Caco-2 (cell line): ENCODE measurements around the gene SKIC8. TPM values are rescaled to one million over a fixed set of nuclear protein-coding genes. Genes with fewer than 3 reads are reported as not detected.

Source experiments
- BruUV-seq: library from RNA; stranded (reverse); fragments of 400-500 nt; replicated peaks from 2 replicates; lab custom pipeline; 2021; lab: Mats Ljungman, UMichigan
- CTCF ChIA-PET: fragments of 300-600 bp; sonication (Branson Sonifier 250); formaldehyde crosslinking; loops from one replicate; lab custom pipeline; 2022; ENCODE audit warnings: antibody characterized with exemption; lab: Charles Lee
- POLR2A ChIA-PET: fragments of 300-600 bp; sonication (Branson Sonifier 250); formaldehyde crosslinking; loops from one replicate; lab custom pipeline; 2022; ENCODE audit warnings: antibody characterized with exemption; lab: Charles Lee
- DNase-seq, 2 experiments: peaks; one replicate each; pipeline versions ENCODE4 v3.0.0 to v3.0.0-alpha.2; 2020 to 2022
- H3K27me3 ChIP-seq: replicated peaks from 2 replicates; pipeline ENCODE4 v1.6.0; 2011; ENCODE audit warnings: low read length; ENCODE audit not compliant: control insufficient read depth, insufficient read depth
- H3K36me3 ChIP-seq: 2 replicates; pipeline ENCODE4 v1.5.1; 2011; ENCODE audit warnings: low read length; ENCODE audit not compliant: control insufficient read depth, insufficient read depth
- H3K4me1 ChIP-seq: fragments of 250-450 bp; sonication (Bioruptor Pico); 2 replicates; pipeline ENCODE4 v1.5.1; 2020; ENCODE audit warnings: mild to moderate bottlenecking
- H3K4me3 ChIP-seq: 2 replicates; pipeline ENCODE4 v1.5.1; 2011; ENCODE audit warnings: low read depth, mild to moderate bottlenecking, control low read depth, low read length
- H3K9me3 ChIP-seq: fragments of 250-450 bp; sonication (Bioruptor Pico); 2 replicates; pipeline ENCODE4 v1.5.1; 2020; ENCODE audit warnings: mild to moderate bottlenecking, moderate library complexity
- H3K27ac Mint-ChIP-seq: one replicate; pipeline ENCODE4 v1.8.0; 2022; ENCODE audit warnings: mixed read lengths; ENCODE audit not compliant: unreplicated experiment
- H3K27me3 Mint-ChIP-seq: one replicate; pipeline ENCODE4 v1.8.0; 2022; ENCODE audit warnings: mixed read lengths; ENCODE audit not compliant: insufficient read depth, unreplicated experiment
- H3K36me3 Mint-ChIP-seq: one replicate; pipeline ENCODE4 v1.8.0; 2022; ENCODE audit warnings: mild to moderate bottlenecking, mixed read lengths; ENCODE audit not compliant: insufficient read depth, unreplicated experiment
- H3K4me1 Mint-ChIP-seq: one replicate; pipeline ENCODE4 v1.8.0; 2022; ENCODE audit warnings: low read depth, mixed read lengths; ENCODE audit not compliant: unreplicated experiment
- H3K4me3 Mint-ChIP-seq: one replicate; pipeline ENCODE4 v1.8.0; 2022; ENCODE audit warnings: mild to moderate bottlenecking, moderate library complexity, mixed read lengths; ENCODE audit not compliant: unreplicated experiment
- H3K9me3 Mint-ChIP-seq: one replicate; pipeline ENCODE4 v1.8.0; 2022; ENCODE audit warnings: mixed read lengths; ENCODE audit not compliant: unreplicated experiment
- intact Hi-C: fragments of 100-400 bp; cut with micrococcal nuclease; formaldehyde crosslinking; loops from one replicate; pipeline ENCODE4 v1.10.0; 2022; ENCODE audit not compliant: unreplicated experiment
- total RNA-seq: library from RNA; stranded (reverse); gene quantifications from 2 replicates; pipeline ENCODE4 v1.2.3, GENCODE V29; 2022
- TF ChIP-seq, protein P1 (sequence below), 2 experiments: fragments of 200-600 bp in 1 of 2; IDR thresholded peaks; 1 replicate in 1 of 2; 2 replicates in 1 of 2; pipeline versions ENCODE4 v1.5.1 to v1.8.0; 2011 to 2022; ENCODE audit warnings: antibody characterized with exemption in 1 of 2, control low read depth in 1 of 2, inconsistent platforms in 1 of 2, low read depth in 1 of 2, low read length in 1 of 2, mild to moderate bottlenecking in 1 of 2, moderate library complexity in 1 of 2; ENCODE audit not compliant: insufficient read depth in 1 of 2, severe bottlenecking in 1 of 2, unreplicated experiment in 1 of 2

The SKIC8 gene
- total RNA-seq, 1 experiment from 2014 or later, result 45.7 TPM

DNA sequence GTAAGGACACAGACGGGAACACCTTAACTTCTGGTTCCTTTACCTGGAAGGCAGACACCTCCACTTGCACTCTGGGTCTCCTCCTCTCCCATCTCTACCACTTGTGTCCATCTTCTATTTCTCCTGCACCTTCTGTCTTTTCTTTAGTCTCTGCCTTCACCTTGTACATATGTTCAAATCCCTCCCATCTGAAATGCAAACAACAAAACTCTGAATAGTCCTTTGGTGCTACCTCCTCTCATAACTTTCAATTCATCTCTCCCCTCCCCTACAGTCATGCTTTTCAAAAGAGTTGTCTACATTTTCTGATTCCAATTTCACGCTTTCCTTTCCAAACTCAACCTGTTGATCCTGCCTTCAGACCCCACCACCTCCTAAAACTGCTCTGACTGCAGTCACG, 35.4 kb upstream of the SKIC8 start:
- Histone ChIP-seq H3K4me1 (no peaks in the 10 kb centered on the region), H3K36me3 (no peaks in the 10 kb centered on the region), H3K4me3 (no peak overlapping the region), H3K27me3 (no peaks in the 10 kb centered on the region), H3K9me3 (no peaks in the 10 kb centered on the region)
- ChIA-PET CTCF (no interaction called here), POLR2A (no interaction called here)
- Mint-ChIP-seq H3K27me3 (no peaks in the 10 kb centered on the region), H3K27ac (no peak overlapping the region), H3K4me3 (no peak overlapping the region), H3K4me1 (peaks cover 6% of the 10 kb centered on the region), H3K36me3 (no peaks in the 10 kb centered on the region), H3K9me3 (no peaks in the 10 kb centered on the region)
- DNase-seq, result no peak
- BruUV-seq, result no TSS peak
- intact Hi-C loops, result loop anchor here (5.0 kb wide), 1 partner anchor 37 kb away; no protein-coding TSS in a partner anchor
- TF ChIP-seq, protein P1, sequence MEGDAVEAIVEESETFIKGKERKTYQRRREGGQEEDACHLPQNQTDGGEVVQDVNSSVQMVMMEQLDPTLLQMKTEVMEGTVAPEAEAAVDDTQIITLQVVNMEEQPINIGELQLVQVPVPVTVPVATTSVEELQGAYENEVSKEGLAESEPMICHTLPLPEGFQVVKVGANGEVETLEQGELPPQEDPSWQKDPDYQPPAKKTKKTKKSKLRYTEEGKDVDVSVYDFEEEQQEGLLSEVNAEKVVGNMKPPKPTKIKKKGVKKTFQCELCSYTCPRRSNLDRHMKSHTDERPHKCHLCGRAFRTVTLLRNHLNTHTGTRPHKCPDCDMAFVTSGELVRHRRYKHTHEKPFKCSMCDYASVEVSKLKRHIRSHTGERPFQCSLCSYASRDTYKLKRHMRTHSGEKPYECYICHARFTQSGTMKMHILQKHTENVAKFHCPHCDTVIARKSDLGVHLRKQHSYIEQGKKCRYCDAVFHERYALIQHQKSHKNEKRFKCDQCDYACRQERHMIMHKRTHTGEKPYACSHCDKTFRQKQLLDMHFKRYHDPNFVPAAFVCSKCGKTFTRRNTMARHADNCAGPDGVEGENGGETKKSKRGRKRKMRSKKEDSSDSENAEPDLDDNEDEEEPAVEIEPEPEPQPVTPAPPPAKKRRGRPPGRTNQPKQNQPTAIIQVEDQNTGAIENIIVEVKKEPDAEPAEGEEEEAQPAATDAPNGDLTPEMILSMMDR (IDR thresholded peaks at IDR 0.05; ENCODE audit: insufficient read depth in 1 of 2, low read depth in 1 of 2, low read length in 1 of 2, severe bottlenecking in 1 of 2, unreplicated experiment in 1 of 2), result no peak

DNA sequence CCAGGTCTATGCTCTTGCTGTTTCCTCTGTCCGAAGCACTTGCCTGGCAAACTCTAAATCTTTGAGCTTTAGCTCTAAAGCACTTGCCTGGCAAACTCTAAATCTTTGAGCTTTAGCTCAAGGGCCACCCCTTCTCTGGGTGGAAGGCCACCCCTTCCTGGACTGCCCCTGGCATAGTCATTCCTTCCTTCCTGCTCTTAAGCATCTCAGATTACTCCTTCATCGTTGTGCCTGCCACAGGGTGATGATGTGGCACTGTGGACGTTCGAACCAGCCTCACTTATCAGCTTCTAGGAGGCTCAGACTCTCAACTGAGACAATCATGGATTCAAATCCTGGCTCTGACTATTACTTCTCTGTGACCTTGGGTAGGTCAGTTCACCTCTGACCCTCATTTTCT, 30.2 kb upstream of the SKIC8 start:
- Mint-ChIP-seq H3K27ac (no peak overlapping the region), H3K4me3 (no peak overlapping the region), H3K4me1 (peaks cover 8% of the 10 kb centered on the region), H3K27me3 (no peaks in the 10 kb centered on the region), H3K9me3 (no peaks in the 10 kb centered on the region), H3K36me3 (no peaks in the 10 kb centered on the region)
- no peaks in the 10 kb centered on the region for H3K27me3 ChIP-seq
- ChIA-PET POLR2A (interaction anchor here (0.6 kb wide), 1 partner anchor 30 kb away, joined by 4 read pairs; the partner anchor contains the start of gene SKIC8), CTCF (no interaction called here)
- H3K4me1 ChIP-seq, result peaks cover 11% of the 10 kb centered on the region
- no peaks in the 10 kb centered on the region for H3K36me3 ChIP-seq
- no TSS peak for BruUV-seq
- no peak overlapping the region for H3K4me3 ChIP-seq
- H3K9me3 ChIP-seq, result no peaks in the 10 kb centered on the region
- DNase-seq, result no peak
- TF ChIP-seq, protein P1 (IDR thresholded peaks at IDR 0.05; ENCODE audit: insufficient read depth in 1 of 2, low read depth in 1 of 2, low read length in 1 of 2, severe bottlenecking in 1 of 2, unreplicated experiment in 1 of 2), result no peak
- intact Hi-C loops, result no loop called here

DNA sequence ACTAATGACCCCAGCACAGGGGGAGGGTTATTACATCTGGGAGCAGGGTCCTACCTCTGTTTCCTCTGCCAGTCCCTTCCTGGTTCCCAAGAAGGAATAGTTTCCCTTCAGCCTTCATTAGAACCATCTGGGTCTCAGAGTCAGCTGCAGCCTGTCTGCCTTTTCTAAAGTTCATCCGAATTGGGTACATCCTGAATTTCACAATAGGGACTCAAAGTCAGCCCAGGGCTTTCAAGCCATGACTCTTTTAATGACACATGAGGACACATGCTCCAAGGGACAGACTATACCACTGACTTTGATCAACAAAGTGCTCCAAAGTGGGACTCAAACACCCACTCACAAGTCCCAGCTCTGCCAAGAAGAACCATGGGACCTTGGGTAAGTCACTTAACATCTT, 28.1 kb upstream of the SKIC8 start:
- Mint-ChIP-seq H3K4me1 (peaks cover 8% of the 10 kb centered on the region), H3K9me3 (no peaks in the 10 kb centered on the region), H3K27ac (no peak overlapping the region), H3K27me3 (no peaks in the 10 kb centered on the region), H3K4me3 (no peak overlapping the region), H3K36me3 (no peaks in the 10 kb centered on the region)
- no peak for DNase-seq
- Histone ChIP-seq H3K36me3 (no peaks in the 10 kb centered on the region), H3K4me3 (no peak overlapping the region), H3K9me3 (no peaks in the 10 kb centered on the region), H3K4me1 (peaks cover 11% of the 10 kb centered on the region), H3K27me3 (no peaks in the 10 kb centered on the region)
- no TSS peak for BruUV-seq
- POLR2A ChIA-PET, result no interaction called here
- intact Hi-C loops, result no loop called here
- CTCF ChIA-PET, result no interaction called here
- TF ChIP-seq, protein P1 (IDR thresholded peaks at IDR 0.05; ENCODE audit: insufficient read depth in 1 of 2, low read depth in 1 of 2, low read length in 1 of 2, severe bottlenecking in 1 of 2, unreplicated experiment in 1 of 2), result no peak
